HL-60/S4 treated with retinoic acid at 250 ng/mL for 4 days and 3 days (cell line): ENCODE results near the gene MED29.

ENCODE experiments used
- in situ Hi-C: fragments of 300-500 bp; cut with MboI; formaldehyde crosslinking; loops from 2 replicates; pipeline ENCODE4 v1.7.0; 2022; ENCODE audit warnings: low sequenced_read_pairs

Gene MED29

DNA sequence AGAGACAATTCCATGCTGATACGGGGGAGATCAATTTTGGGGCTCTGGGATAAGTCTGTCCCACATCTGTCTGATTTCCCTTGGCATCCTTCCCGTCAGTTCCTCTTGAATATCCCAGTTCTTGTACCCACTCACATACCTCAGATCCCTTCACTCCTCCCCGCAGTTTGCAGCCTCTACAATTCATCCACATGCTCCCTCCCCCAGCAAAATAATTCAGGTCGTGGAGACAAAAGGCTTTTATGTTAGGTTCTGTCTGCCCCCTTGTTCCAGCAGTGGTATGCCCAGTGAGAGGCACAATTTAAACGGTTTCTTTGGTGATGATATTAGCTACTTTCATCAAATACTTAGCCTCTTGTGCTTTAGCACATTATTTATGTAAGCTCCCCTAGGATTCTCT is 35.0 kb downstream of the MED29 start:
- in situ Hi-C loops: no loop called here

DNA sequence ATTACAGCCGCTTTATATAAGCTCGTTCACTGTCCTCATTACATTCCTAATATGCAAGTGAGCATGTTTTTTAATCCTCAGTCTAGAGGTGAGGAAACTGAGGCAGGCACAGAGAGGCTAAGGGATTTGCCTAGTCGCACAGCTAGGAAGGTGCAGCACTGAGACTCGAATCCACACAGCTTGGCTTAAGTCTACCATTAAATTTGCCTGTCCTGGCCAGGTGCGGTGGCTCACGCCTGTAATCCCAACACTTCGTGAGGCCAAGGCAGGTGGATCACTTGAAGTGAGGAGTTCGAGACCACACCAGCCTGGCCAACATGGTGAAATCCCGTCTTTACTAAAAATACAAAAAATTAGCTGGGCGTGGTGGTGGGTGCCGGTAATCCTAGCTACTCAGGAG is 36.5 kb downstream of the MED29 start:
- in situ Hi-C loops: no loop called here

DNA sequence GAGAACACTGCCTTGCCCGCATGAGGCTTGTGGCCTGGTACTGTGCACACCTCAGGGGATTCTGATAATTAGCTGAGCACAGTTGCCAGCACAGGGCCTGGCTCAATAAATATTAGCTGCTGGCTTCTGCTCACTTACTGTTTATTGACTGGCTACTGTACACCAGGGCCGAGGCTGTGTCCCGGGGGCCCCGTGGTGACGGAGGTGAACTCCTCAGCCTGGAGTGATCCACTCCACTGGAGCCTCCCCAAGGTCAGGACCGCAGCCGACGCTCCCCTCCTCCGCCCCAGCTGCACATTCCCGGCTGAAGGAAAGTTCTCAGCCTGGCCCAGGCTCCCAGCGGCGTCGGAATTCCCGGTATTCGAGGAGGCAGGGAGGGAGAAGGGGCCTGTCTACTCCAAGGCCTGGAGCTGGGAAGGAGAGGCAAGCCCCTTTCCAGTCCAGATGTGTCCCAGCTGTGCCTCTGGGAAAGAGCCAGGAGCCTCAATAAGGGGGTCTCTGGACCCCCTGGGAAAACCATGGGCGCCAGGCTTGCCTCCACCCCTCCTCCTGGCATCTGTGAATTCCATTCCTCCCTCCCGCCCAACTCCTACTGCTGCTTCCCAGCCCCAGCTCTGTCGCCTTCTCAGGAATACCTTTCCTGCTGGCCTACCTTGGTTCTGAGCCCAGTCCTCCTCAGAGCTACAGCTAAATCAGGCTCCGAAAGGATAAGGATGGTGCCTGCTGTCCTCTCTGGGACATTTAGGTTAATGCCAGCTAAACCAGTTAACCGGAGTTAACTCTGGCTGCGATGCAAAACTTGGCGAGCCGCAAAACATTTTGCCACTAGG is 37.3 kb downstream of the MED29 start:
- in situ Hi-C loops: no loop called here

DNA sequence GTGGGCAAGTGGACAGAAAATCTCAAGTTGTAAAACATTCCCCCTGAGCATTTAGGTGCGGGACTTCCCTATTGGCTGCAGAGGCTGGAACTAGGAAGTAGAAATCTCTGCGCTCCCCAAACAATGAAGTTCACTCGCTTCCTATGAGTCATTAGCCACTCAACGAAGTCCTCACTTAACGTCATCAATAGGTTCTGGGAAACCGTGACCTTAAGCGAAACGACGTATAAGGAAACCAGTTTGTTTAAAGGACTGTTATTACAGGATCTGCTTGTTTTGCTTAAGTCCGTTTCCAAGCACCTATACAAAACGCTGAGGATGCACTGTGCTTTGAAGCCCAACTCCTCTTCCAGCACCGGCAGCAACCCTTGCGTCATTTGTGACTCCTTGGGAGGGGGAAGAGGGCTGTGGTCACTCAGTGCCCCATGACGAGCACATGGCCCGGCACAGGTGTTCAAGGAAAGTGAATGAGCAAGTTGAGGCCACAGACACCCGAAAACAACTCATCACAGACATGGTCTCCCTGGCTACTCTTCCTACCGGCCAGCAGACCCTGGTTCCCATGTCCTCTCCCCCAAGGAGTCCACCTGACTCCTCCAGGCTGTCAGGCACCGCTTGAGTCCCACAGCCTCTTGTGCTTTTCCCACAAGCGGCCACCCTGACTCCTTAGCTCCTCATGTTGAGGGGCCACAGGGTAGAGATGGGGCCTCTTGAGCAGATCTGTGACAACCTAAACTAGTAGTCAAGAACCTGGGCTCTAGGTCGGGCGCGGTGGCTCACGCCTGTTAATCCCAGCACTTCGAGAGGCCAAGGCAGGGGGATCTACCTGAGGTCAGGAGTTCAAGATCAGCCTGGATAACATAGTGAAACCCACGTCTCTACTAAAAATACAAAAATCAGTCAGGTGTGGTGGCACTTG is 39.8 kb downstream of the MED29 start:
- in situ Hi-C loops: no loop called here

DNA sequence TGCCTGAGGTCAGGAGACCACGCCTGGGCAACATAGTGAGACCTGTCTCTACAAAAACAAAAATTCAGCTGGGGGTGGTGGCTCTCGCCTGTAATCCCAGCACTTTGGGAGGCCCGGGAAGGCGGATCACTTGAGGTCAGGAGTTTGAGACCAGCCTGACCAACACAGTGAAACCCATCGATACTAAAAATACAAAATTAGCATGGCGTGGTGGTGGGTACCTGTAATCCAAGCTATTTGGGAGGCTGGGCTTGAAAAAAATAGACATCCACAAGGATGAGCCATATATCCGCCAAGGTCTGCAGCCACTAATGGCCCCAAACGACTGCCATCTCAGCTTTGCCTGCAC is 41.5 kb downstream of the MED29 start:
- in situ Hi-C loops: no loop called here

DNA sequence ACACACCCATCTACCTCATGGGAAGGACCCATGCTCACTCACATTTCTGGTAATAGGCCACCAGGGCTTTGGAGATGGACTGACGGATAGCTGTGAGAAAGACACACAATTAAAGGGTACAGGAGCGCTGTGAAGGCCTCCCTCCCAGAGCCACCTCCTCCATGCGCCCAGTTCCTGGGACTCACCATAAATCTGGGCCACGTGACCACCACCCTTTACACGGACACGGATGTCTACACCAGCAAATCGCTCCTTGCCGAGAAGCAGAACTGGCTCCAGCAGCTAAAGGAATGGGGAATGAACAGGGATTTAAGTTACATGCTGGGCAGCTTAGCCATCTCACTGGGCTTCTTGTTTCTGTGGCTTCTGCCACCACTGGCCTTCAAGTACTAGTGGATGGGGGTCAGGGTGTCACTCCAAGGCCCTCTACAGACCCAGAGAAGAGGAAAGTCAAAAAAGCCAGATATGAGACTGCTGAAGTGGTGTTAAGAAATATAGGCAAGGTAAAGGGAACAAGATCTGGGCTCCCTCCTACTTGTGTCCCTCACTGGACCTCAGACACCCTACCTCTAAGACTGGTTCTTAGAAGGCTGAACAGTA is 42.4 kb downstream of the MED29 start:
- in situ Hi-C loops: no loop called here

DNA sequence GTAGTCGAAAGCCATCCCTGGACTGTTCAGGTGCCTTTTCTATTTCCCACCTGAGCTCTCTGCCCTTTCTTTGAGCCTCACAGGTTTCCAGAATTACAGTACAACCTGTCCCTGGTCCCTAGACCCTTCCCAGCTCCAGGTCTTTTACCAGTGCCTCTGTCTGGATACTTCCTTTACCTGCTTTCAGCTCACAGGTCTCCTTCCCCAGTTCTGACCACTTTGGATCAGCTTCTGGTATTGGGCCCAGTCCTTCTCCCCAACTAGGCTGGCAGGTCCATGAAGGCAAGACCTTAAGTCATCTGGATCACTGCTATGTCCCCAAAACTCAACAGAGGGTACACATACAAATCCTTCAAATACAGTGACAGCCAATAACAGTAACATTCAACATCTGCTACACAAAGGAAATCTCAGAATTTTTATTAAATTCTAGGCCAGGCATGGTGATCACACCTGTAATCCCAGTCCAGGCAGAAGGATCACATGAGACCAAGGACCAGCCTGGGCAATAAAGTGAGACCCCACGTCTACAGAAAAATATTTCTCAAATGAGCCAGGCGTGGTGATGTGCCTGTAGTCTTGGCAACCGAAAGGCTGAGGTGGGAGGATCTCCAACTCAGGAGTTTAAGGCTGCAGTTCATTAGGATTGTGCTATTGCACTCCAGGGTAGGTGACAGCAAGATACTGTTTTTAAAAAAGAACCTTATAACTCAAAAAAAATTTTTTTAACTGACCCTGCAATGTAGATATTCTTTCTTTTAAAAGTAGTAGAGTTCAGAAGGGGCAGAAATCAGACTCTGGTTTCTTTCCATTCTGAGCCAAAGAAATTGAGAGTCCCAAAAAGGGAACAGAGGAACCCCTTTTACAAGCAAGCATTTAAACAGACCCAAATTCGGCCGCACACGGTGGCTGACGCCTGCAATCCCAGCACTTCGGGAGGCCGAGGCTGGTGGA is 43.2 kb downstream of the MED29 start:
- in situ Hi-C loops: no loop called here

DNA sequence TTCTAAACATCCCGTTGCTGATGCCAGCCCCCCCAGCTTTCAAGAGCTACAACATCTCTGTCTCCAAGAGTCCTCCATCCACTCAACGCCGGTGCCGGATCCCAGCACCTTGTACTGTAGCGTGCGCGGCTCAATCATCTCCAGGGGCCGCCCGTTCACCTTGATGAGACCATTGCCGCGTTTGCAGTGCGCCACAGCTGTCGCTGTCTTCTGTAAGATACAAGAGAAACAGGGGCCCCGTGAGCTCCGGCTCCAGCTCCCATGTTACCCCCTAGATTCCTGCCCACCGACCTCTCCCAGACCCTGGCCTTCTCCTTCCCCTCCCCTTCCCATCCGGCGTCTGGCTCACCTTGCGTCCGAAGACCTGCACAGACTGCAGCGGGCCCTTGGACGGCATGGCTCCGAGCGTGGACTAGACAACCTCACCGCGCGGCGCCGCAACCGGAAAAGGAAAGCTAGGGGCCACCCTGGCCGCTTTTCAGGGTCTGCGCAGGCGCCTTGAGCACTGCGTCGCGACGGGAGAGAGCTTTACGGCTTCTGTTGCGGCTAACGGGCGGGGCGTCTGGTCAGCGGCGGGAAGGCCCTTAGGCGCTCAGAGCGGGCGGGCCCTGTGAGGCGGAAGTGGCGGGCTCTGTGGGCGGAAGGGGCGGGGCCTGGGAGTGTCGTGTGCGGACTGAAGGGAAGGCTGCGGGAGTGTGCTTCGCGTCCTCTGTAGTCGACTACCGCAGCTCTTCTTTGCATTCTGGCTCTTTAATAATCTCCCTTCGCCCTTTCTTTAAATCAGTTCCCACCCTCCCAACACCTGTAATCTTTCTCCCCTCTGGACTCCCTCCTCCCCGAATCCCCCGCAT is 44.5 kb downstream of the MED29 start, which contains the start of gene RPS16:
Gene RPS16, minus strand, starts transcription at position 451 of the 851 bp plus-strand sequence. Its CDS starts 54 bp downstream, at position 397.
- in situ Hi-C loops: no loop called here

DNA sequence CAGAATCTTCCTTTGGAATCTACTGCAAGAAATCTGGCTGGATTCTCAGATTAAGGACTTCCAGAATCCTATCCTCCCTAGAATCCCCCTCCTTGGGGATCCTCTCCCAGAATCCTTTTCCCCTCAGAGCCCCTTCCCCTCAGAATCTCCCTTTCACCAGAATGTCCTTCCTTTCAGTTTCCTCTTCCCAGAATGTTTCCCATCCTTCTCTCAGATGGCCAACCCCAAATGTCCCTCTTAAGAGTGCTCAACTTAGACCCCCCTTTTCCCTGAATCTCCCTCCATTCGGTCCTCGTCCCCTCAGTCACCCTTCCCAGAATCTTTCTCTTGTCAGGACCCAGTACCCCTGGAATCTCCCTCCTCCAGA is 45.2 kb downstream of the MED29 start:
- in situ Hi-C loops: no loop called here

DNA sequence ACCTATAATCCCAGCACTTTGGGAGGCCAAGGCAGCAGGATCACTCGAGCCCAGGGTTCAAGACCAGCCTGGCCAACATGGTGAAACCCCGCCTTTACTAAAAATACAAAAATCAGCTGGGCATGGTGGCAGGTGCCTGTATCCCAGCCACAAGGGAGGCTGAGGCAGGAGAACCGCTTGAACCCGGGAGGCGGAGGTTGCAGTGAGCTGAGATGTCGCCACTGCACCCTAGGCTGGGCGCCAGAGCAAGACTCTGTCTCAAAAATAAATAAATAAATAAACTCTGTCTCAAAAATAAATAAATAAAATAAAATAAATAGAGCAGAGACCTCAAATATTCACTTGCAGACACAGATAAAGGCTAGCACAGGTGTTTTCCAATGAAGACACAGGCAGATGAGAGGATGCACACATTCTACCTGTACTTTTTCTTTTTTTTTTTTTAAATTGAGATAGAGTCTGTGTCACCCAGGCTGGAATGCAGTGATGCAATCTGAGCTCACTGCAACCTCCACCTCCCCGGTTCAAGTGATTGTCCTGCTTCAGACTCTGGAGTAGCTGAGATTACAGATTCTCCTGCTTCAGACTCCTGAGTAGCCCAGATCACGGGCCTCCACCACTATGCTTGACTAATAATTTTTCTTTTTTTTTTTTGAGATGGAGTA is 47.2 kb downstream of the MED29 start:
- in situ Hi-C loops: no loop called here

DNA sequence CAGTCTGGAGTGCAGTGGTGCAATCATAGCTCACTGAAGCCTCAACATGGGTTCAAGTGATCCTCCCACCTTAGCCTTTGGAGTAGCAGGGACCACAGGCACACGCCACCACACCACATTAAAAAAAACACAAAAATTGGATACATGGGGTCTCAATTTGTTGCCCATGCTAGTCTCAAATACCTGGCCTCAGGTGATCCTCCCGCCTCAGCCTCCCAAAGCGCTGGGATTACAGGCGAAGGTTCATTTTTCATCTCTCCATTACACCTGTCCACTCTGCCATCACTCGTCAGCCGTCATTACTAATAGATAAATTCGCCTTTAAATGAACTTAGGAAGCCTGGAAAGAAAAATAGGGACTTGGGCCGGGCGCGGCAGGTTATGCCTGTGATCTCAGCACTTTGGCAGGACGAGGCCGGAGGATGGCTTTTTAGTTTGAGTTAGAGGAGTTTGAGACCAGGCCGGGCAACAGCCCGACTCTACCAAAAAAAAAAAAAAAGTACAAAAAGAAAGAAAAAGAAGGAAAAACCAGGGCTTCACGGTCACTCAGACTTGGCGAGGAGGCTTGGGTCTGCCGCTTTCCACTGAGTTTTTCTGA is 53.5 kb downstream of the MED29 start:
- in situ Hi-C loops: no loop called here

DNA sequence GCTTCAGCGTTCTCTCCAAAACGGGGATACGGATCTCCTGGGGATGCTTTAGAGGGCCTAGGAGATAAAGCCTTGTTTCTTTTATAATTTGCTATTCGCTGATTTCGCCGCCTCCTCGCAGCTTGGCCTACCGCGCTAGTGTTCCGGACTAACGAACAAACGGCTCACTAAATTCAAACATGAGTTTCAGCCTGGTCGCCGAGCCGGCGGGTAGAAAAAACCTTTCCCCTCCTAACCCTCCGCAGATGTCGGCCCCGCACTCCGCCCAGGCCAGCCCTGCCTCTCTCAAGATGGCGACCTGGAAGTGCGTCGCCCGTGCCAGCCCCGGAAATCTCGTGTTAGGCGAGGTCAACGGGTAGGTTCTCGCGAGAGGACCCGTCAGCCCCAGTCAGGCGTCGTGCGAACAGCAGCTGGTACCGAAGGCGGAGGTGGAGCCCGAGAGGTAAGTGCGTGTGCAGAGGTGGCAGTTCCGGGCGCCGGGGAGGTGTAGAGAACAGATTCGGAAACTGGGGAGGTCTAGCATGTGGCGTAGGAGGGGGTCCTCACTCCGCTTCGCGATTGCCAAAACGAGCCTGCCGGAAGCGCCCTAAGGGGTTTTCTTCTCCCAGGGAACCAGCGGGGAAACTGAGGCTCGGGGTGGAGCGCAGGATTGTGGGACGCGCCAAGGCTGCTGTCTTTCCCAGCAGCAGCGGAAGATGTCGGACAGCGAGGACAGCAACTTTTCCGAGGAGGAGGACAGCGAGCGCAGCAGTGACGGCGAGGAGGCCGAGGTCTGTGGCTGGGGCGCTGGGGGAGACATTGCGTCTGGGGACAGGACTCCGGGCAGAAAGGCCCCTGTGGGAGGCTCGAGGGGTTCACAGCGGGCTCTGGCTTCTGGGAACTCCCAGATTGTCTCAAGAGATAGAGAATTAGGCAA is 54.3 kb downstream of the MED29 start, which contains the start of gene SUPT5H:
Gene SUPT5H, plus strand, starts transcription at position 387 of the 916 bp plus-strand sequence. Its CDS starts 309 bp downstream, at position 696.
- in situ Hi-C loops: no loop called here

DNA sequence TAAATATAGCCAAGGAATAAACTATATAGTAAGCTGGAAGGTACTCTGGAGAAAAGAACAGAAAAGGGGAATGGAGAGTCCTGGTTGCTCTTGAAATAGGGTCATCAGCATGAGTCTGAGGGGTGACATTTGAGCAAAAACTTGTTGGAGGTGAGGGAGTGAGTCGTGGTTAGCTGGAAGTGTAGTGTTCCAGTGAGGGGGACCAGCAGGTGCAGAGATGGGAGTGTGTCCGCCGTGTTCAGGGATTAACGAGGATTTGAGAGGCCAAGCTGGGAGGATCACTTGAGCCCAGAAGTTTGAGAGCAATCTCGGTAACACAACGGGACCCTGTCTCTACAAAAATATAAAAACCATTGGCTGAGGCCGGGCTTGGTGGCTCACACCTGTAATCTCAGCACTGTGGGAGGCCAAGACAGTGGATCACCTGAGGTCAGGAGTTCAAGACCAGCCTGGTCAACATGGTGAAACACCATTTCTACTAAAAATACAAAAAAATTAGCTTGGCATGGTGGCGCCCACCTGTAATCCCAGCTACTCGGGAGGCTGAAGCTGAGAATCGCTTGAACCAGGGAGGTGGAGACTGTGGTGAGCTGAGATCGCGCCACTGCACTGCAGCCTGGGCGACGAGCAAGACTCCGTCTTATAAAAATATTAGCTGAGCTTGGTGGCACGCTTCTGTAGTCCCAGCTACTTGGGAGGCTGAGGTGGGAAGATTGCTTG is 55.3 kb downstream of the MED29 start:
- in situ Hi-C loops: no loop called here

DNA sequence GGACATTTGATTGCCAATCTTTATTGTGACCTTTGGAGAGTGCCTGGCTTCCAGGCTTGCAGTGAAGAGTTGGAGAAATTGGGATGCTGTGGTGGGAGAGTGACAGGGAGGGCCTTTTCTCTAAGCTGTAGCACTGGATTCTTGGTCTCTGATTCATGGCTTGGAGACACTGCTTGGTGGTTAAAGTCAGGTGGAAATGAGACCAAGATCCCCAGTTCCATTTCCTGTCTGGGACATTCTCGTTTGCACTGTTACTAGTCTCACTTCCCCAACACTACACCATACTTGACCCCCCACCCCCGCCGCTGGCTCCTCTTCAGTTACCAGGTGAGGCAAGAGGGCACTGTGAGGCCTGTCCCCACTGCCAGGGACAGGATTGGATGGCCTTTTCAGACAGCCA is 57.1 kb downstream of the MED29 start:
- in situ Hi-C loops: no loop called here

DNA sequence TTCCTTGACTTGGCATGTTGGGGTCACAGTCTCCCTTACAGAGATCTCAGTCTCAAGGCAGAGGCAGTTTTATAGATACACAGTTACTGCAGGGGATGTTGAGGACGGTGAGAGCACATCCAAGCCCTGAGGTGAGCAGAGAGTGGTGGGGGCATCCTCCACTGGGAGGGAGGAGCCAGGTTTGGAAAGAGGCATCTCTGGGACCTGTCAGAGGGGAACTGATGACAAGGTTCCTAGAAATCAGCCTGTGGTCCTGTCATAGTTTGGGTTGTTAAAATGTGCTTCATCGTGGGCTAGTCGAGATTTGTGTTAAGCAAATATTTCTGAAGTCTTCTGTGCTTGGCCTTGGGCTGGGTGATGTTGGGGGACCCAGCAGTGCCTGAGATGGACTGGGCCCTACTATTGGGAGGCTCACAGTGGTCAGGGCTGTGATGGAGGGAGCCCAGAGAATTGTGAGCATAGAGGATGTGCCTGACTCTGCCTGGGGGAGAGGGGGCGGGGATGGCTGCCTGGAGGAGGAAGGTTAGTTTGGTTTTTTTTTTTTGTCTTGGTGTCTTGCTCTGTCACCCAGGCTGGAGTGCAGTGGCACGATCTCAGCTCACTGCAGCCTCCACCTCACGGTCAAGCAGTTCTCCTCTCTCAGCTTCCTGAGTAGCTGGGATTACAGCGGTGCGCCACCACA is 58.1 kb downstream of the MED29 start:
- in situ Hi-C loops: no loop called here
